Hepatocyte (in vitro differentiated cells): ENCODE data around the gene YEATS2. TPM values are rescaled to one million over a fixed set of nuclear protein-coding genes. Genes with fewer than 3 reads are reported as not detected.

Experiments used
- DNase-seq: peaks from one replicate; pipeline ENCODE4 v3.0.0-alpha.2; 2016; ENCODE audit warnings: low spot score
- H2AFZ ChIP-seq: fragments of 200-600 bp; sonication (generic); 2 replicates; pipeline ENCODE4 v1.6.0; 2016; ENCODE audit warnings: antibody characterized with exemption, mild to moderate bottlenecking
- H3K27ac ChIP-seq: fragments of 200-600 bp; sonication (generic); 2 replicates; pipeline ENCODE4 v1.5.1; 2016; ENCODE audit warnings: mild to moderate bottlenecking
- H3K27me3 ChIP-seq: fragments of 200-600 bp; sonication (generic); 2 replicates; pipeline ENCODE4 v1.6.1; 2016
- H3K36me3 ChIP-seq: fragments of 200-600 bp; sonication (generic); replicated peaks from 2 replicates; pipeline ENCODE4 v1.5.1; 2016; ENCODE audit warnings: low read depth; ENCODE audit not compliant: insufficient read depth
- H3K4me1 ChIP-seq: fragments of 200-600 bp; sonication (generic); 2 replicates; pipeline ENCODE4 v1.5.1; 2016; ENCODE audit warnings: mild to moderate bottlenecking, moderate library complexity; ENCODE audit not compliant: insufficient read depth
- H3K4me2 ChIP-seq: fragments of 200-600 bp; sonication (generic); 2 replicates; pipeline ENCODE4 v1.6.0; 2016
- H3K4me3 ChIP-seq: fragments of 200-600 bp; sonication (generic); 2 replicates; pipeline ENCODE4 v1.5.1; 2016; ENCODE audit warnings: mild to moderate bottlenecking
- H3K79me2 ChIP-seq: fragments of 200-600 bp; sonication (generic); 2 replicates; pipeline ENCODE4 v1.6.0; 2017; ENCODE audit warnings: mild to moderate bottlenecking
- H3K9me2 ChIP-seq: fragments of 200-600 bp; sonication (generic); replicated peaks from 2 replicates; pipeline ENCODE4 v1.6.0; 2017; ENCODE audit warnings: mild to moderate bottlenecking; ENCODE audit not compliant: insufficient read depth
- H3K9me3 ChIP-seq: fragments of 200-600 bp; sonication (generic); 2 replicates; pipeline ENCODE4 v1.5.1; 2016; ENCODE audit warnings: low read depth, mild to moderate bottlenecking
- H4K20me1 ChIP-seq: fragments of 200-600 bp; sonication (generic); 2 replicates; pipeline ENCODE4 v1.6.0; 2016; ENCODE audit warnings: mild to moderate bottlenecking; ENCODE audit not compliant: insufficient read depth, poor library complexity, severe bottlenecking
- EZH2 ChIP-seq: fragments of 200-600 bp; sonication (generic); IDR thresholded peaks from 2 replicates; pipeline ENCODE4 v1.6.1; 2016; ENCODE audit warnings: antibody characterized with exemption, mild to moderate bottlenecking, borderline replicate concordance
- EZH2phosphoT487 ChIP-seq: fragments of 200-600 bp; sonication (generic); IDR thresholded peaks from one replicate; pipeline ENCODE4 v1.6.1; 2018; ENCODE audit warnings: antibody characterized with exemption, mild to moderate bottlenecking, low read depth, moderate library complexity; ENCODE audit not compliant: unreplicated experiment, severe bottlenecking
- WGBS: methylation state at CpG from one replicate; pipeline ENCODE4 v1.1.6; 2016; ENCODE audit warnings: low lambda C conversion rate; ENCODE audit errors: missing lambda C conversion rate; 5-methylcytosine and 5-hydroxymethylcytosine counted together
- polyA plus RNA-seq: library from polyadenylated mRNA; unstranded; fragments of >200 nt; fragmentation: Nextera tagmentation; extraction: Ambion mirVana; gene quantifications from 2 replicates; pipeline ENCODE4 v1.2.1, GENCODE V29; 2016
- total RNA-seq: library from RNA; depleted of rRNA; stranded (reverse); fragments of >200 nt; gene quantifications from 2 replicates; pipeline ENCODE4 v1.2.3, GENCODE V29; 2014
- TF ChIP-seq, protein P1 (sequence below): fragments of 200-600 bp; sonication (generic); IDR thresholded peaks from 2 replicates; pipeline ENCODE4 v1.5.1; 2016; ENCODE audit warnings: antibody characterized with exemption, mild to moderate bottlenecking; ENCODE audit not compliant: poor library complexity

YEATS2 gene
- total RNA-seq (19.9 and 21.5 TPM in 2 replicates), polyA plus RNA-seq (9.8 and 12.5 TPM in 2 replicates)

DNA sequence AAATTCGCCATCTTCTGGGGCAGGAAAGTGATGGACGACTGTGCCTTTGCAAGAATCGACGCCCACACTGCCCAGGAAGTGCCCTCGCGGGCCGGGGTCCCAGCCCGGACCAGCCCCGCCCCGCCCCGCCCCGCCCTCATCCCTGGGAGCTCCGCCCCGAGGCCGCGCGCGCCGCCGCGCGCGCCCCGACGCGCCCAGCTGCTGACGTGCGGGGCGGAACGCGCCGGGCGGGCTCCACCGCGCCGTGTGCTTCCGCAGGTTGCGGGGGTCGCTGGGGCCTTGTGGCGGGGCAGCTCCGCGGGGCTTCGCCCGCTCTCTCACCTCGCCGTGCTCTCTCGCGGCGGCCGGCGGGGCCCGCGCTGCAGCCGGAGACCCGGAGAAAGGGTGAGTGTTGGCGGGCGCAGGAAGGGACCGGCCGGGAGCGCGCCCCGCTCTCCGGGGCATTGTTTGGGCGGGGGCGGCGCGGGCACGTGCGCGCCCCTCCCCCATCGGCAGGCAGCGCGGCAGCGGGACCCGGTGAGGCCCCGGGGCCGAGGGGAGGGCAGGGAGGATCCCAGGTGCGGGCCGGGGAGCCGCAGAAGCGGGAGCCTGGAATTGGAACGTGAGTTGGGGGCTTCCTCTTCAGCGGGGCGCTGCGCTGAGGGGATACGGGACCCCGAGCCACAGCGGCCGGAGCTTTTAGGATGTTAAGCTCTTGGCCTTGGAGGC, at the start of gene YEATS2:
Gene YEATS2, plus strand, starts transcription at position 188 of the 708 bp plus-strand sequence. CDS start 17,366 bp downstream, outside the sequence.
- Histone ChIP-seq H3K4me1 (peaks cover 21% of the 10 kb centered on the region), H3K27ac (peak within 1 kb of the TSS; percentile 96), H3K79me2 (peaks cover 55% of the 10 kb centered on the region), H4K20me1 (peaks cover 22% of the 10 kb centered on the region), H2AFZ (peak within 1 kb of the TSS; percentile 96), H3K4me3 (peak within 1 kb of the TSS; percentile 97), H3K9me3 (no peaks in the 10 kb centered on the region), H3K4me2 (peak within 1 kb of the TSS; percentile 90), H3K36me3 (no peaks in the 10 kb centered on the region), H3K9me2 (no peaks in the 10 kb centered on the region), H3K27me3 (no peaks in the 10 kb centered on the region)
- no peak for TF ChIP-seq EZH2phosphoT487
- TF ChIP-seq, protein P1, sequence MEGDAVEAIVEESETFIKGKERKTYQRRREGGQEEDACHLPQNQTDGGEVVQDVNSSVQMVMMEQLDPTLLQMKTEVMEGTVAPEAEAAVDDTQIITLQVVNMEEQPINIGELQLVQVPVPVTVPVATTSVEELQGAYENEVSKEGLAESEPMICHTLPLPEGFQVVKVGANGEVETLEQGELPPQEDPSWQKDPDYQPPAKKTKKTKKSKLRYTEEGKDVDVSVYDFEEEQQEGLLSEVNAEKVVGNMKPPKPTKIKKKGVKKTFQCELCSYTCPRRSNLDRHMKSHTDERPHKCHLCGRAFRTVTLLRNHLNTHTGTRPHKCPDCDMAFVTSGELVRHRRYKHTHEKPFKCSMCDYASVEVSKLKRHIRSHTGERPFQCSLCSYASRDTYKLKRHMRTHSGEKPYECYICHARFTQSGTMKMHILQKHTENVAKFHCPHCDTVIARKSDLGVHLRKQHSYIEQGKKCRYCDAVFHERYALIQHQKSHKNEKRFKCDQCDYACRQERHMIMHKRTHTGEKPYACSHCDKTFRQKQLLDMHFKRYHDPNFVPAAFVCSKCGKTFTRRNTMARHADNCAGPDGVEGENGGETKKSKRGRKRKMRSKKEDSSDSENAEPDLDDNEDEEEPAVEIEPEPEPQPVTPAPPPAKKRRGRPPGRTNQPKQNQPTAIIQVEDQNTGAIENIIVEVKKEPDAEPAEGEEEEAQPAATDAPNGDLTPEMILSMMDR = no peak
- no peak for TF ChIP-seq EZH2
- DNase-seq = peak; percentile 84
- 1% methylated on average over 53 of the region's 89 CpGs for WGBS

DNA sequence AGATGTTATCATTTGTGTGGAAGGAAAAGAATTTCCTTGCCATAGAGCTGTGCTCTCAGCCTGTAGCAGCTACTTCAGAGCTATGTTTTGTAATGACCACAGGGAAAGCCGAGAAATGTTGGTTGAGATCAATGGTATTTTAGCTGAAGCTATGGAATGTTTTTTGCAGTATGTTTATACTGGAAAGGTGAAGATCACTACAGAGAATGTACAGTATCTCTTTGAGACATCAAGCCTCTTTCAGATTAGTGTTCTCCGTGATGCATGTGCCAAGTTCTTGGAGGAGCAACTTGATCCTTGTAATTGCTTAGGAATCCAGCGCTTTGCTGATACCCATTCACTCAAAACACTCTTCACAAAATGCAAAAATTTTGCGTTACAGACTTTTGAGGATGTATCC, 47.0 kb upstream of the YEATS2 start:
- TF ChIP-seq EZH2phosphoT487 = no peak
- no peak for TF ChIP-seq EZH2
- TF ChIP-seq, protein P1 = no peak
- no peak for DNase-seq
- Histone ChIP-seq H3K27me3 (no peaks in the 10 kb centered on the region), H4K20me1 (peaks cover 6% of the 10 kb centered on the region), H3K79me2 (peaks cover 93% of the 10 kb centered on the region), H3K36me3 (peaks cover 10% of the 10 kb centered on the region), H3K4me1 (no peaks in the 10 kb centered on the region), H3K9me2 (no peaks in the 10 kb centered on the region), H2AFZ (no peak overlapping the region), H3K4me2 (no peak overlapping the region), H3K27ac (no peak overlapping the region), H3K4me3 (no peak overlapping the region), H3K9me3 (peaks cover 36% of the 10 kb centered on the region)
- WGBS = 95% methylated on average over 4 of the region's 4 CpGs

GRCh38 chr3:183653209-183654064, 44.2 kb upstream of the YEATS2 start:
- Histone ChIP-seq H3K9me2 (no peaks in the 10 kb centered on the region), H3K36me3 (peaks cover 11% of the 10 kb centered on the region), H3K9me3 (peaks cover 36% of the 10 kb centered on the region), H3K79me2 (peaks cover 88% of the 10 kb centered on the region), H3K4me1 (no peaks in the 10 kb centered on the region), H3K27ac (no peak overlapping the region), H3K4me2 (no peak overlapping the region), H4K20me1 (peaks cover 2% of the 10 kb centered on the region), H3K27me3 (no peaks in the 10 kb centered on the region), H2AFZ (no peak overlapping the region), H3K4me3 (no peak overlapping the region)
- TF ChIP-seq EZH2phosphoT487 (no peak), EZH2 (no peak)
- TF ChIP-seq, protein P1 = no peak
- DNase-seq = no peak
- 95% methylated on average over 6 of the region's 6 CpGs for WGBS
